SH-SY5Y (cell line): ENCODE measurements around the gene OR10V1.

Experiments used
- GATA2 ChIP-seq: IDR thresholded peaks from 2 replicates; pipeline ENCODE4 v1.6.1; 2011; ENCODE audit warnings: mild to moderate bottlenecking, low read depth, low read length
- GATA3 ChIP-seq: IDR thresholded peaks from 2 replicates; pipeline ENCODE4 v1.6.1; 2011; ENCODE audit warnings: low read depth, mild to moderate bottlenecking, low read length, moderate library complexity

DNA sequence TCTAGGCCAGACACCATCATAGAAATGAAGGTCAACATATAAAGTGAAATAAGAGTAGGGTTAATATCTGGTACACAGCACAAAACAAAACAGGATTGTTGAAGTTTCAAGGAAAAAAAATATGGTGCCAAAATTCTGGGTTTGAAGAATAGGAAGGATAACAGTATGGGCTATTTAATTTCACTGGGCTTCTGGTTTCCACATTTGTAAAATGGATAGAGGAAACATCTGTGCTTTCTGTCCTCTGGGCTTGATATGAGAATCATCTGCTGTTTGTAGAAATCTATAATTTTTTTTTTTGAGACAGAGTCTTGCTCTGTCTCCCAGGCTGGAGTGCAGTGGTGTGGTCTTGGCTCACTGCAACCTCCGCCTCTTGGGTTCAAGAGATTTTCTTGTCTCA, 13.8 kb upstream of the OR10V1 start:
- TF ChIP-seq GATA3 (no peak), GATA2 (no peak)
